Panc1 (cell line): ENCODE measurements around the gene SDK2.

Experiments used
- POLR2AphosphoS5 ChIP-seq: IDR thresholded peaks from 2 replicates; pipeline ENCODE4 v1.6.1; 2012; ENCODE audit warnings: mild to moderate bottlenecking, low read depth, low read length, moderate library complexity
- TCF7L2 ChIP-seq: IDR thresholded peaks from 2 replicates; pipeline ENCODE4 v1.6.1; 2011; ENCODE audit warnings: mild to moderate bottlenecking, low read depth, low read length, inconsistent platforms
- TF ChIP-seq, protein P1 (sequence below): fragments of 450-650 bp; IDR thresholded peaks from 2 replicates; pipeline ENCODE4 v1.5.1; 2017; ENCODE audit warnings: mild to moderate bottlenecking

DNA sequence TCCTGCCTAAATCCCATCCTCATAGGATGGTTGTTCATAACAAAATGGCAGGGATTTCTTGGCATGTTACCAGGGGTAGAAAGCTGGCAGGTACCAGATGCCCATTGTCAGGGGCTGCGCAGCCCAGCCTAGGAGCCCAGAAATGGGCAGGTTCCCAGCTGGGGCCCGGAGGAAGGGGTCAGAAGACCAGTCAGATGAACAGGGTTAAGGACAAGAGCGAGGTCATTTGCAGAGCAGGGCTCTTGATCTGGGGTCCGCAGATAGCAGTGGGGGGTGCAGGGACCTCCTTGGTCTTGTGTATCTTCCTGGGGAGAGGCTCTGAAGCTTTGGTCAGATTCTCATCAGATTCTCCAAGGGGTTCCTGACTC, 280.1 kb downstream of the SDK2 start:
- TF ChIP-seq, protein P1, sequence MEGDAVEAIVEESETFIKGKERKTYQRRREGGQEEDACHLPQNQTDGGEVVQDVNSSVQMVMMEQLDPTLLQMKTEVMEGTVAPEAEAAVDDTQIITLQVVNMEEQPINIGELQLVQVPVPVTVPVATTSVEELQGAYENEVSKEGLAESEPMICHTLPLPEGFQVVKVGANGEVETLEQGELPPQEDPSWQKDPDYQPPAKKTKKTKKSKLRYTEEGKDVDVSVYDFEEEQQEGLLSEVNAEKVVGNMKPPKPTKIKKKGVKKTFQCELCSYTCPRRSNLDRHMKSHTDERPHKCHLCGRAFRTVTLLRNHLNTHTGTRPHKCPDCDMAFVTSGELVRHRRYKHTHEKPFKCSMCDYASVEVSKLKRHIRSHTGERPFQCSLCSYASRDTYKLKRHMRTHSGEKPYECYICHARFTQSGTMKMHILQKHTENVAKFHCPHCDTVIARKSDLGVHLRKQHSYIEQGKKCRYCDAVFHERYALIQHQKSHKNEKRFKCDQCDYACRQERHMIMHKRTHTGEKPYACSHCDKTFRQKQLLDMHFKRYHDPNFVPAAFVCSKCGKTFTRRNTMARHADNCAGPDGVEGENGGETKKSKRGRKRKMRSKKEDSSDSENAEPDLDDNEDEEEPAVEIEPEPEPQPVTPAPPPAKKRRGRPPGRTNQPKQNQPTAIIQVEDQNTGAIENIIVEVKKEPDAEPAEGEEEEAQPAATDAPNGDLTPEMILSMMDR, result no peak
- TF ChIP-seq TCF7L2, result no peak
- no peak for TF ChIP-seq POLR2AphosphoS5
